Thymus (tissue), 11 donors: ENCODE data around the gene CWC22. TPM values are rescaled to one million over a fixed set of nuclear protein-coding genes. Genes with fewer than 3 reads are reported as not detected.
"Not testable (repeated sequence)": the region's sequence is repeated elsewhere in the genome, so short reads cannot be mapped to it uniquely, and the experiment has no call there.

Experiments
- DNase-seq, 9 donors: peaks; one replicate each; pipeline ENCODE4 v3.0.0-alpha.2; 2013; ENCODE audit warnings: low spot score in 9 of 9, low read depth in 6 of 9, missing footprints in 1 of 9
- H3K27ac ChIP-seq, 2 donors: one replicate each; pipeline ENCODE4 v1.5.1; 2013; ENCODE audit warnings: control low read depth in 1 of 2, low read depth in 1 of 2, low read length in 1 of 2, mild to moderate bottlenecking in 1 of 2, moderate library complexity in 1 of 2
- H3K27me3 ChIP-seq, 2 donors: one replicate each; pipeline ENCODE4 v1.5.1; 2013; ENCODE audit warnings: low read length in 1 of 2; ENCODE audit not compliant: control insufficient read depth in 2 of 2, insufficient read depth in 1 of 2
- H3K36me3 ChIP-seq, 2 donors: one replicate each; pipeline ENCODE4 v1.5.1; 2013; ENCODE audit warnings: low read length in 1 of 2, mild to moderate bottlenecking in 1 of 2, moderate library complexity in 1 of 2; ENCODE audit not compliant: control insufficient read depth in 2 of 2, insufficient read depth in 2 of 2
- H3K4me1 ChIP-seq, 2 donors: one replicate each; pipeline ENCODE4 v1.5.1; 2013; ENCODE audit warnings: low read length in 2 of 2; ENCODE audit not compliant: control insufficient read depth in 2 of 2, insufficient read depth in 2 of 2
- H3K4me3 ChIP-seq, 2 donors: one replicate each; pipeline ENCODE4 v1.5.1; 2013; ENCODE audit warnings: low read length in 2 of 2, control low read depth in 1 of 2, mild to moderate bottlenecking in 1 of 2
- H3K9me3 ChIP-seq, 2 donors: one replicate each; pipeline ENCODE4 v1.5.1; 2013; ENCODE audit warnings: low read length in 1 of 2, mild to moderate bottlenecking in 1 of 2; ENCODE audit not compliant: control insufficient read depth in 2 of 2, insufficient read depth in 1 of 2
- WGBS: extraction: QIAGEN DNeasy Blood & Tissue Kit; methylation state at CpG from one replicate; pipeline ENCODE4 v1.1.7; 2013; 5-methylcytosine and 5-hydroxymethylcytosine counted together
- polyA plus RNA-seq: library from polyadenylated mRNA; stranded (reverse); fragments of 200-250 nt; gene quantifications from one replicate; pipeline ENCODE4 v1.2.3, GENCODE V29; 2013
- total RNA-seq: library from RNA; stranded (reverse); fragments of 120-200 nt; gene quantifications from one replicate; pipeline ENCODE4 v1.2.4, GENCODE V29; 2013
- donor health status: healthy.

Gene CWC22
- total and polyA plus RNA-seq, 2 donors: 21.3 to 21.4 TPM

DNA sequence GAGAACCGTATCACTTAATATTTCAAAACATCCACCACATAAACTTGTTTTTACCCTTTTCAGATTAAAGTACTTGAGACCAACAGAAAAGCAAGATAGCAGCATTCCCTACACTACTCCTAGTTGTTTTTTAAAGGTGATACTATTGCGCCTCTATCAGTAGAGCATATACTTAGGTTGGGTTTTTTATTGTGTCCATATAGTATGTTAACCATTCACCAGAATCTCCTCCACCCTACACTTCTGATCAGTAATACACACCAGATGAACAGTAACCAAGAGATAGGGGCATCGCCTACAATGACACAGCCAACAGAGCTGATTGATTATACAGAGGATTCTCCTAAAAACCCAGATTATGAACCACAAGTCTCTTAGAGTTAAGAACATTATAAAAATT lies 75.6 kb downstream of the CWC22 start:
- no peaks in the 10 kb centered on the region for H3K36me3 ChIP-seq
- no peak for DNase-seq
- H3K4me3 ChIP-seq: no peak overlapping the region
- peaks cover 0 to 9% of the 10 kb centered on the region in 2 donors for H3K9me3 ChIP-seq
- no peaks in the 10 kb centered on the region for H3K4me1 ChIP-seq
- no peak overlapping the region for H3K27ac ChIP-seq
- WGBS: 65% methylated on average over 3 of the region's 3 CpGs
- no peaks in the 10 kb centered on the region for H3K27me3 ChIP-seq

DNA sequence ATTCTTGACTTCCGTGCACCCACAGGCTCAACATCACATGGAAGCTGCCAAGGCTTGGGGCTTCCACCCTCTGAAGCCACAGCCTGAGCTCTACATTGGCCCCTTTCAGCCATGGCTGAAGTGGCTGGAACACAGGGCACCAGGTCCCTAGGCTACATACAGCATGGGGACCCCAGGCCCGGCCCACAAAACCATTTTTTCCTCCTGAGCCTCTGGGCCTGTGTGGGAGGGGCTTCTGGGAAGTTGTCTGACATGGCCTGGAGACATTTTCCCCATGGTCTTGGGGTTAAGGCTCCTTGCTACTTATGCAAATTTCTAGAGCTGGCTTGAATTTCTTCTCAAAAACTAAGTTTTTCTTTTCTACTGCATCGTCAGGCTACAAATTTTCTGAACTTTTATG lies 77.1 kb downstream of the CWC22 start:
- H3K27me3 ChIP-seq, H3K4me3 ChIP-seq, H3K9me3 ChIP-seq, H3K4me1 ChIP-seq, H3K36me3 ChIP-seq, H3K27ac ChIP-seq, DNase-seq: not testable (repeated sequence)
- whole genome bisulfite sequencing: 95% methylated on average over 3 of the region's 3 CpGs

DNA sequence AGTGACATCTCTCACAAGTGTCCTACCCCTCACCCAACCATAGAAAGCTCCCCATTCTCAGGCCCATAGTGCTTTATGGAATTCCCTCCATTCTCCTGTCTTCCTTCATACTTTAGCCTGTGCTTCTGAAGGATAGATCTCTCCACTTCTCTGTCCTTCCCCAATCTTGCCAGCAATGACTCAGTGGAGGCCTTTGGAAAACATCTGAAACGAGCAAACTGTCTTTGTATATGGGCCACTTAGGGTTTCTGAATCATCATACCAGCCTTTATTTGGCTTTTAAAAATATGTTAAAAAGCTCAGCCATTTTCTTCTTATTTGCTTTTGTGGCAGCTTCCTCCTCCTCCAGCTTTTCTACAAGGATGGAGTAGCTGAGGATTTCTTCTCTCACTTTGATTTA lies 80.1 kb downstream of the CWC22 start:
- no peaks in the 10 kb centered on the region for H3K27me3 ChIP-seq
- whole genome bisulfite sequencing: 94% methylated on average over 1 of the region's 1 CpG
- H3K4me1 ChIP-seq: no peaks in the 10 kb centered on the region
- H3K4me3 ChIP-seq: no peak overlapping the region
- H3K9me3 ChIP-seq: peaks cover 0 to 9% of the 10 kb centered on the region in 2 donors
- H3K27ac ChIP-seq: no peak overlapping the region
- DNase-seq: no peak
- no peaks in the 10 kb centered on the region for H3K36me3 ChIP-seq

DNA sequence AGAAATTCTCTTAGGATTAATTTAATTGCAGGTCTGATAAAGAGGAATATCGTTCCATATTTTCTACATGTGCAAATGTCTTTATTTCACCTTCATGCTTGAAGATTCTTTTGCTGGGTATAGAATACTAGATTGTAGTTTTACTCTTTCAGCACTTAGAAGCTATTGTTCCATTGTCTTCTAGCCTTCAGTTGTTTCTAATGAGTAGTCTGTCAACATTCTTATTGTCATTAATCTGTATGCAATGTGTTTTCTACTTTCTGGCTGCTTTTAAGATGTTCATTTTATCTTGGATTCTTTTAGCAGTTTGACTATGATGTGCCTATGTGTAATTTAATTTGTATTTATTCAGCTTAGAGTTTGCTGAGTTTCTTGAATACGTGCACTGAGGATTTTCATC lies 81.4 kb downstream of the CWC22 start:
- peaks cover 0 to 9% of the 10 kb centered on the region in 2 donors for H3K9me3 ChIP-seq
- H3K27me3 ChIP-seq: no peaks in the 10 kb centered on the region
- no peaks in the 10 kb centered on the region for H3K36me3 ChIP-seq
- DNase-seq: no peak
- no peak overlapping the region for H3K4me3 ChIP-seq
- WGBS: 47% methylated on average over 2 of the region's 2 CpGs
- H3K4me1 ChIP-seq: no peaks in the 10 kb centered on the region
- no peak overlapping the region for H3K27ac ChIP-seq

DNA sequence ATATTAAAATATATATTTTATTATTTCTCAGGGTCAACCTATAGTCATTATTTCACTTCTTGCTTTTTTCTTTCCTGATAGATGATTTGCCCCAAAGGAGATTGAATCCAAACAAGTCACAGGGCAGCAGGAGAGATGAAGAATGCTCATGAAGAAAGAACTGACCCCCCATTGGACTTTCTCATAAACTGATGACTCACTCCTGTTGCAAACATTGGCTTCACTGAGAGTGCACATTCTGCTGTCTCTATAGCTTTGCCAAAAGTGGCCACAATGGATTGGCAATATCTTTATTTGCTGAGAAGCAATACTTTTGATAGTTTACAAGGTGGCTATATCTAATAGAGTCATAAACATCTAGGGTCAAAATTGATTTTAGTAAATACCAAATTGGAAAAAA lies 89.8 kb downstream of the CWC22 start:
- DNase-seq: no peak
- H3K9me3 ChIP-seq: no peaks in the 10 kb centered on the region
- no peak overlapping the region for H3K27ac ChIP-seq
- no peaks in the 10 kb centered on the region for H3K27me3 ChIP-seq
- H3K4me1 ChIP-seq: no peaks in the 10 kb centered on the region
- H3K36me3 ChIP-seq: no peaks in the 10 kb centered on the region
- H3K4me3 ChIP-seq: no peak overlapping the region

DNA sequence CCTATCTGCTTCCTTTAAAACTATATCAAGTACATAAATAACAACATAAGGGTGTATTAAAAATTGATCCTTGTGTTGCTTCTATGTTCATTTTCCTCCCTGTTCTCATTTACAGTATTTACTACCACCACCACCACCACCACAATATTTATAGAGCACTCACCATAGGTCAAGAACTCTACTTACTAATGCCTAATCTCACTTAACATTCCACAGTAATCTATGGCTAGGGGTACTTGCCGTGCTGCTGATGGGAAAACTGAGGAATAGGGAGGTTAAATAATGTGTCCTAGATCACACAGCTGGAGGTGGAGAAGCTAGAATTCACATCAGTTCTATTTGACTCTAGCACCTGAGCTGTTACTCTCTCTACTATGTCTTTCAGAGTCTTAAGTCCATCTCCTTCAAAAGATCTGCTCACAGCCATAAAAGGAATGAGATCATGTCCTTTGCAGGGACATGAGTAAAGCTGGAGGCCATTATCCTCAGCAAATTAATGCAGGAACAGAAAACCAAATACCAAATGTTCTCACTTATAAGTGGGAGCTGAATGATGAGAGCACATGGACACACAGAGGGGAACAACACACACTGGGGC lies 91.6 kb downstream of the CWC22 start:
- H3K4me1 ChIP-seq: no peaks in the 10 kb centered on the region
- no peaks in the 10 kb centered on the region for H3K27me3 ChIP-seq
- no peak overlapping the region for H3K27ac ChIP-seq
- H3K4me3 ChIP-seq: no peak overlapping the region
- WGBS: 91% methylated on average over 1 of the region's 1 CpG
- no peaks in the 10 kb centered on the region for H3K9me3 ChIP-seq
- DNase-seq: no peak
- H3K36me3 ChIP-seq: no peaks in the 10 kb centered on the region

DNA sequence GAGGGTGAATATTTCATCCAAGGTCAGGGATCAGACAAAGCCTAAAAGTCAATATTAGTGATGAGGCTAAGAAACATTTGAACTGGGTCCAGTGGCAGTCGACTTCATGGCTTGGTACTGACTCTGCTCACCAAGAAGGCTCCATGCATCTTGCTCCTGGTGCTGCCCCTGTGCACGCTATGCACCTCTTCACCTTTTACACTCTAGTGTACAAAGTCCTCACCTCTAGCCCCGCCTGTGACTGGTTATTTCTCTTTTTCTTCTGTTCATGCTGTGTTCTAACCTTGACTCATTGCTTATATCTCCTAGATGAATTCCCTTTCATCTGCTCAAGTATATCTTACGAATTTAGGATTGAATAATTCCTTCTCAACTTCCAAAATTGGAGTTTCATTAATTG lies 93.3 kb downstream of the CWC22 start:
- Histone ChIP-seq H3K9me3 (no peaks in the 10 kb centered on the region), H3K4me1 (no peaks in the 10 kb centered on the region), H3K27me3 (no peaks in the 10 kb centered on the region), H3K27ac (no peak overlapping the region), H3K4me3 (no peak overlapping the region), H3K36me3 (no peaks in the 10 kb centered on the region)
- WGBS: 90% methylated on average over 4 of the region's 4 CpGs
- DNase-seq: no peak

DNA sequence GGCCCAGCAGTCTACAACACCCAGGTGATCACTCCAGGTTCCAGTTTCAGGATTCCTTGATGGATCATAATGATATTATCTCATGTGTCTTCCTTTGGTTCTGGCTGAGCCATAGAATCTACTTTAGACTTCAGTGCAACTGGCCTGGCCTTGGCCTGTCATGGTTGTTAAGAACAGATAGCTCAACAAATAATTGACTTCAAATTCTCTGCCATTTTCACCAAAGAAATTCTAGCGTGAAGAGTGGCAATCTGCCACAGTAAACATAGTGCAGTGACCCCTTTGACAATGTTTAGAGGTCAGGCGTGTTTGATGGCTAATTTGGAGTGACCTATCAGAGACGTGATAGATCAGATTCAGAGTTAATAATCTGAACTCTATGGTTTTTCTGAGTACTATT lies 95.5 kb downstream of the CWC22 start:
- WGBS: 93% methylated on average over 3 of the region's 3 CpGs
- no peaks in the 10 kb centered on the region for H3K9me3 ChIP-seq
- no peak overlapping the region for H3K27ac ChIP-seq
- H3K4me3 ChIP-seq: no peak overlapping the region
- H3K36me3 ChIP-seq: no peaks in the 10 kb centered on the region
- no peaks in the 10 kb centered on the region for H3K4me1 ChIP-seq
- no peak for DNase-seq
- no peaks in the 10 kb centered on the region for H3K27me3 ChIP-seq

DNA sequence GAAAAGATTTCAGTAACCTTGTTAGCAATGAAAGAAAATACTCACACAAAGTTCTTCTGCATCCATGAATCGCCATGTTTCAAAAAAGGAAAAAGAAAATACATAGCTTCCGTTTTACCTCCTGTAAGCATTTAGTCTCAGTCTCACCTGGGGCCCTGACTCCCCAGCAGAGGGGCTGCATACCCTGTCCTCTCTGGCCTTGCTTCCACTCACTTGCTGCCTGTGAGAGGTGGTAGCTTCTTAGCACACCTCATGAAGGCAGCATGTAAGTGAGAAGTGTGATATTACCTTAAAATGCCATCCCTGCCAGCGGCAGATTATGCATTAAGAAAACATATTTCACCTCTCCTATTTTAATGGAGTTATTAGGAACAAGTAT lies 96.4 kb downstream of the CWC22 start:
- 91% methylated on average over 3 of the region's 3 CpGs for whole genome bisulfite sequencing
- no peak for DNase-seq
- no peaks in the 10 kb centered on the region for H3K36me3 ChIP-seq
- no peaks in the 10 kb centered on the region for H3K4me1 ChIP-seq
- no peak overlapping the region for H3K27ac ChIP-seq
- H3K9me3 ChIP-seq: no peaks in the 10 kb centered on the region
- no peaks in the 10 kb centered on the region for H3K27me3 ChIP-seq
- H3K4me3 ChIP-seq: no peak overlapping the region
